HepG2 (cell line): ENCODE data around the gene ZFPL1. TPM values are rescaled to one million over a fixed set of nuclear protein-coding genes. Genes with fewer than 3 reads are reported as not detected.

Source experiments
- AKNA ChIP-seq: sonication (generic); formaldehyde crosslinking; IDR thresholded peaks from 2 replicates; pipeline ENCODE4 v1.4.0; 2020; ENCODE audit warnings: missing genetic modification reagents, borderline replicate concordance
- BCLAF1 ChIP-seq: fragments of 450-650 bp; IDR thresholded peaks from 2 replicates; pipeline ENCODE4 v1.6.1; 2017; ENCODE audit warnings: mild to moderate bottlenecking
- HNF4G ChIP-seq, 2 experiments: sonication (generic) in 1 of 2; formaldehyde crosslinking in 1 of 2; IDR thresholded peaks; 2 replicates each; pipeline versions ENCODE4 v1.4.0 to v1.6.1; 2011 to 2020; ENCODE audit warnings: borderline replicate concordance in 2 of 2, low read depth in 2 of 2, mild to moderate bottlenecking in 2 of 2, low read length in 1 of 2, missing genetic modification reagents in 1 of 2, moderate library complexity in 1 of 2
- PHB2 ChIP-seq: fragments of 450-650 bp; IDR thresholded peaks from 2 replicates; pipeline ENCODE4 v1.6.1; 2018; ENCODE audit not compliant: partially characterized antibody
- POGZ ChIP-seq: sonication (generic); formaldehyde crosslinking; IDR thresholded peaks from 2 replicates; pipeline ENCODE4 v1.4.0; 2020; ENCODE audit warnings: mild to moderate bottlenecking, missing genetic modification reagents
- SNAPC4 ChIP-seq: sonication (generic); formaldehyde crosslinking; IDR thresholded peaks from 2 replicates; pipeline ENCODE4 v1.4.0; 2020; ENCODE audit warnings: mild to moderate bottlenecking, missing genetic modification reagents
- SRSF1 ChIP-seq: fragments of 200-400 bp; formaldehyde crosslinking; optimal IDR thresholded peaks from 2 replicates; pipeline ENCODE3; 2017; ENCODE audit warnings: mild to moderate bottlenecking, low read depth, low read length, moderate library complexity
- TARDBP ChIP-seq: sonication (generic); formaldehyde crosslinking; IDR thresholded peaks from 2 replicates; pipeline ENCODE4 v1.8.0; 2022; ENCODE audit warnings: mild to moderate bottlenecking, missing genetic modification reagents
- ZBTB21 ChIP-seq: sonication (generic); formaldehyde crosslinking; IDR thresholded peaks from 2 replicates; pipeline ENCODE4 v1.4.0; 2020; ENCODE audit warnings: missing genetic modification reagents
- ZFAT ChIP-seq: sonication (generic); formaldehyde crosslinking; conservative IDR thresholded peaks from 2 replicates; pipeline ENCODE4 v1.8.1; 2023; ENCODE audit warnings: missing genetic modification reagents, inconsistent platforms
- ZFP1 ChIP-seq: IDR thresholded peaks from 2 replicates; pipeline ENCODE4 v1.6.1; 2016
- ZFP62 ChIP-seq: sonication (generic); formaldehyde crosslinking; IDR thresholded peaks from 2 replicates; pipeline ENCODE4 v1.4.0; 2020; ENCODE audit warnings: missing genetic modification reagents
- ZNF317 ChIP-seq: sonication (generic); formaldehyde crosslinking; IDR thresholded peaks from 2 replicates; pipeline ENCODE4 v1.5.0; 2020; ENCODE audit warnings: mild to moderate bottlenecking, missing genetic modification reagents
- ZNF354B ChIP-seq: sonication (generic); formaldehyde crosslinking; IDR thresholded peaks from 2 replicates; pipeline ENCODE4 v1.8.0; 2022; ENCODE audit warnings: mild to moderate bottlenecking, missing genetic modification reagents
- ZNF550 ChIP-seq: sonication (generic); formaldehyde crosslinking; IDR thresholded peaks from 2 replicates; pipeline ENCODE4 v1.4.0; 2020; ENCODE audit warnings: mild to moderate bottlenecking, missing genetic modification reagents, borderline replicate concordance
- ZNF703 ChIP-seq: sonication (generic); formaldehyde crosslinking; IDR thresholded peaks from 2 replicates; pipeline ENCODE4 v1.5.1; 2020; ENCODE audit warnings: missing genetic modification reagents, mild to moderate bottlenecking, moderate library complexity, borderline replicate concordance
- polyA plus RNA-seq, 8 experiments: library from polyadenylated mRNA; depleted of rRNA in 3 of 8; stranded (reverse) in 7 of 8; unstranded in 1 of 8; fragments of >200 nt; fragmentation: Illumina TruSeq in 4 of 8; extraction: Trizol in 4 of 8; gene quantifications; 2 replicates each; pipeline versions ENCODE4 v1.2.1 to v1.2.3, GENCODE V29; 2011 to 2016; ENCODE audit warnings: low read depth in 4 of 8, missing spikeins in 1 of 8, mixed read lengths in 1 of 8; ENCODE audit not compliant: insufficient read depth in 1 of 8
- total RNA-seq, 5 experiments: library from RNA; depleted of rRNA; stranded (reverse); fragments of >200 nt; fragmentation: Illumina TruSeq; extraction: Trizol; gene quantifications; 2 replicates each; pipeline ENCODE4 v1.2.3, GENCODE V29; 2016; ENCODE audit warnings: low read depth in 1 of 5

Gene ZFPL1
- total and polyA plus RNA-seq, 2 of the 13 experiments (the other 11 are each of a cell fraction or from before 2014, with no cell fraction given) = 32.2 to 56.0 TPM

GRCh38 chr11:65083834-65084597 lies at the start of gene ZFPL1, which contains the start of gene CDCA5 (continued):
- TF ChIP-seq SNAPC4 (no peak), POGZ (peak; percentile 83), PHB2 (no peak), HNF4G (IDR thresholded peaks at IDR 0.05; ENCODE audit: borderline replicate concordance, low read depth, low read length) (peak; percentile 0; the same call in 1 of the 2 replicates), HNF4G (CRISPR knock-in tag; IDR thresholded peaks at IDR 0.05; ENCODE audit: borderline replicate concordance, low read depth) (0 out of 2 replicates have a peak, but pooled peaks have one; percentile 25), ZFAT (CRISPR knock-in tag) (no peak), ZFP62 (no peak), ZFP1 (CRISPR knock-in tag) (0 out of 2 replicates have a peak, but pooled peaks have one; percentile 80), ZNF550 (0 out of 2 replicates have a peak, but pooled peaks have one; percentile 52), BCLAF1 (no peak), ZNF354B (CRISPR knock-in tag) (no peak), ZNF703 (CRISPR knock-in tag) (no peak), ZNF317 (0 out of 2 replicates have a peak, but pooled peaks have one; percentile 27), AKNA (CRISPR knock-in tag) (no peak), TARDBP (peak; percentile 90), ZBTB21 (CRISPR knock-in tag) (peak; percentile 75; the same call in 1 of the 2 replicates), SRSF1 (peak; percentile 80)
